Head of caudate nucleus (tissue), 42 donors: ENCODE data around the gene DGKI.
A peak's percentile ranks its signal among the peaks of the same experiment; 100 is the strongest.
"Not testable (repeated sequence)": the region's sequence is repeated elsewhere in the genome, so short reads cannot be mapped to it uniquely, and the experiment has no call there.

ENCODE experiments used
- DNase-seq, 42 donors: peaks; one replicate each; pipeline versions ENCODE4 v3.0.0 to v3.0.0-alpha.2; 2020 to 2021; ENCODE audit warnings: mixed read lengths in 7 of 42
- intact Hi-C: fragments of 100-400 bp; cut with DNase I; formaldehyde crosslinking; loops from one replicate; pipeline ENCODE4 v1.15.0; 2022

The DGKI gene

DNA sequence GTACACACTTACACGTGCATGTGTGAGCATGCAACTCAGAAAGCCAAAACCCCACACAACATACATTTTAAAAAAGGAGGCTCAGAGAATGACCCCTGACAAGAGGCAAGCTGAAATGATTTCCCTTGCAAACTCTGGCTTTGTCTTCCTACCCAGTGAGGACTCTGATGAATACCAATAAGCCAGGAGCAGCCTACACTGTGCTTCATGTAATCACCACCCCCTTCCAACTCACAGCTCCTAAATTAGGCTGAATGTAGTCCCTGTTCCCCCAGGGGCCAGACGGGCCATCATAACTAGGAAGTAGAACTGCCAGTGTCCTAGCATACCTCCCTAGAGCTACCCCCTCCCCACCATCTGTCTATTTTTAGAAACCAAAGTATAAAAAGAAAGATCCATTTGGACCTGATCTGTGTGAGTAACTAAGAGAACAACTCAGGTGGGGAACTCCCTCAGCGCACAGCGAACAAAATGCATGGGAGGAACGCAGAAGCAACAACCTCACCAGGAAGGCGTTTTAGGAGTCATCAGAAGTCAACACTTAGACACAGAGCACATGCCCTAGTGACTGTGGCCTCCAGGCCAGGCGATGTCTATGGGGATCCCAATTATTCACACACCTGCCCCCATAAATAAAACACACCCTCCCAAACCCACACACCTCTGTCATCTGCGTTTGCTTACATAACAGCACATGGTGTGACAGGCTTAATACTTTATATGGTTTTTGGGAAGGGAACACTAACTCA is 1.9 kb downstream of the DGKI start:
- intact Hi-C loops = no loop called here
- DNase-seq = peak in 32 of 42 donors; percentile 8 to 77 (median 37)

DNA sequence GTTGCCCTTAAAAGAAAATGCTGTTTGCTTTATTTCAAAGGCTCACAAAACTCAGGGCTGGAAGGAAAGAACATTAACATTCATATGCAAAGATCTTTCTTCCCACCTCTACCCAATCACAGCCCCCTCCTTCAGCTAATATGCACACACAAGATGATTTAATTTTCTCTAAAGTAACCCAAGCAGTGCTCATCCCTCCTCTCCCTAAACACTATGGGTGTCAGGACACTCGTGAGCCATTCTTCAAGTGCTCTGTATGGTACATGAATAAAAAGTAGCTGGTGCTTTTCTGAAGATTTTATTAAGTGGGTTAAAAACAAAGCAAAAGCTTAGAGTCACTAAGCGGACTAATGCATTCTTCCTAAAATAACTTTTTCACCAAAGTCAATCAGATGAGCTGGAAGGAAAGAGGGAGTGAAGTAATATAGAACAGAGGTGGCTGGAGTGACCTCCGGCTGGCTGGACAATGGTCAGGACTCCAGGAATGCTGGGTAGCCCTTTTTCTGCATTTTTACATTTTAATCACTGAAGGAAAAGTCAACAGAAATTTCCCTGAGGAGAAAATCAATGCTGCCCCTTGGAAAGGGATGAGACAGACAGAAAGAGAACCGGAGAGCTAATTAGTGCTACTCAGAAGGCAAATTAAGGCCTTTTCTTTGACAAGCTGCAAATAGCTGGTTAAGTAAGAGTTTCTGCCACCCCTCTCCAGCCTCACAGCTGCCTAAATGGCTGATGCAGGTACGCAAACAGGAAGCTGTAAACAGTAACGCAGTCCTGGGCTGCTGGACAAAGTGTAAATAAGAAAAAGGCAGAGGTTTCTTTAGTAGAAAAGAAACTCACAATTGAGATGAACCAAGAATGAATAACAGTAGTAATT is 6.6 kb downstream of the DGKI start:
- no peak for DNase-seq
- intact Hi-C loops = loop anchor here (10.0 kb wide), 2 partner anchors 55 to 175 kb away; no protein-coding TSS in a partner anchor

DNA sequence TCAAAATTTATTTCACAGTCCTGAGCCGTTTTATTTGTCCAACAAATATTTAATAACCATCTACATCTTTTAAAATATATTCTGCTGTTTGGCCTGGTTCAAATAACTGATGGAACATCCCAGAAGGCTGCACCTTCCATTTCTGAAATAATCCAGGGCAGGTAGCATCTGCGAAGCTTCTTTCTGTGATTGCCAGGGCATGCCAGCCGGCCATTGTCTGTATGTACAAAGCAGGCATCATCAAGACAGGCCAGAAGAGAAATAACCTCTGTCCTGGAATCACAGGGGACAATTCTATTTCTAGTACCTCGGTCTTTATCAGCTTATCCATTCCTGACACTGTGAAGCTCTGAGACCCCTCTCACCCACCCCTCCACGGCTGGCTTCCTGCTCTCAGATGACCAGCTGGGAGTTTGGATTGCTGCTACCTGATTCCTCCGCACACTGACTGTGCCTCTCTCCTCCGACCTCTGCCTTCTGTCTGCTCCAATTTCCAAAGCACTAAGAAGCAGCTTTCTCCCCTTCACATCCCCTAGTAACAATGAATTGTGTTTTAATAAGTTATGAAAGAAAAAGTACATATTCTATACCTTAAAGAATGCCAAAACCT is 8.0 kb downstream of the DGKI start:
- intact Hi-C loops = loop anchor here (10.0 kb wide), 2 partner anchors 56 to 174 kb away; no protein-coding TSS in a partner anchor
- peak in 1 of 42 donors; percentile 33 for DNase-seq

DNA sequence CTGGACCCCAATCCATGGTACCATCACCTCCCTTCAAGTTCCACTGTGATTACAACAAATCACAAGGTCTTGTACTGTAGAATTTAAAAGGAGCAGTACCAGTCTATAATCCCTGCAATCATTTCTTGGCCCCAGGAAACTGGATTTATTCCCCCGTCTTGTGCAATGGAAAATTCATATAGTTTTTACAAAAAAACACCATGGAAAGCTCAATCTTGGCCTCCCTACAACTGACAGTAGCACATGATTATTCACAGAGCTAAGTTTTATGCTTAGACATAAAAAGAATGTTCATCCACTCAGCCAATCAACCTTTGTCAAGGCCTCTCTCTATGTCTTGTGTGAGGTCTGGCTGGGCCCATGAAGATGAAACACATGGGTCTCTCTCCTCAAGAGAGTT is 10.2 kb downstream of the DGKI start:
- intact Hi-C loops = loop anchor here (10.0 kb wide), 2 partner anchors 58 to 172 kb away; no protein-coding TSS in a partner anchor
- no peak for DNase-seq

DNA sequence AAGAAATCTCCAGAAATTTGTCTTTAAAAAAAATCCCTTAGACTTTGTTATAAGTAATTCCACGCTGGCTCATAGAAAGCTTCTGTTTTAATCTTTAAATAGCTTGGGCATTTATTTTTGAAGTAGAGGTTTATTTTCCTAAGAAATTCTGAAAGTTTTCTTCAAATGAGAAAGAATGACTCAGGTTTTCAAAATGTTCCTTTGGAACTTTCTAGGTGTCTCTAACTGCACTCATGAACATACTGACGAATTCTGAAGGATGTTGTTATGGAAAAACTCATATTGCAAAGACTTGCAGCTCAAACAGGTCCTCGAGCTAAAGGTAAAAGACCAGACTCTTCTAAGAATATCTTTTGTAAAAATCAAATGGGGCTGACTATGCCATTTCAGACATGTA is 10.7 kb downstream of the DGKI start:
- no peak for DNase-seq
- intact Hi-C loops = loop anchor here (10.0 kb wide), 2 partner anchors 59 to 171 kb away; no protein-coding TSS in a partner anchor

DNA sequence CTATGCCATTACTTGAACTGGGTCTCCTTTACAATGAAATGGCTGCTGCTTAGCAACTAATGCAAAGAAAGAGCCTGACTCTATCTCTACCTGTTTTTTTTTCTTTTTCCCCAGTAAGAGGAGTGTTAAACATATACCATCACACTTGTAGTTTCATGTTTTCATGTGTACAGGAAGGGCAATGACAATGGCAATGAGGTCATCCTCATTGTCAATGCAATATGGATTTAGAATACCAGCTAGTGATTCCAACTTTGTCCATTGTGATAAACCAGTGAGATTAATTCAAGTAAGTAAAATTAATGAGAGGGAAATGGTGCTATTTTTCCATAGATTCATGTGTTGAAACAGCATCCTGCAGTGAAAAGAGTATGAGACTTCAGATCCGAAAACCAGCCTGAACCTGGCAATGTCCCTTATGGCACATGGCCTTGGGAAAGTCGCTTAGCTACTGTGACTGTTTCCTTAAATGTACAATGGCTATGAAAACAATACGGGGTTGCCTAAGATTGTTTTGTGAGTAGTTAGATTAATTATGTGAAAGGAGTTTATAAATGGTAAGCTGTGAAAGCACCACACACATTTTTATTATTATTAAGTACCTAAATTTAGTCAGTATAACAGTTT is 11.2 kb downstream of the DGKI start:
- no peak for DNase-seq
- intact Hi-C loops = loop anchor here (10.0 kb wide), 2 partner anchors 59 to 171 kb away; no protein-coding TSS in a partner anchor

DNA sequence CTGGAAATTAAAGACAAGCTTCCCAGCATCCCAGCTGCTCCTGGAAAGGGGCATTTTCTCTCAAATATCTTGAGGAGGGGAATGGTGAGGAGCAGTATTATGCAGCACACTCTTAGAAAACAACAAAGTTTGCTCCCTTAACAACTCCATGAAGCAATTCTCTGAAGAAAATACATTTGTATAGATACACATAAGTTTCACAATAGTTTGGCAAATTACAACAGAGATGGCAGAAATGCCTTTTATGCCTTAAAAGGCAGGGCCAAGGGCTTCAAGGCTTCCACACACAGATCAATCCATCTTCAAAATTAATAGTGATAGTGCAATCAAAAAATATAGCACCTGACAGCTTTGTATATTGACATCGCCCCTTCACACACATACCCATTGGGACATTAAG is 12.2 kb downstream of the DGKI start:
- intact Hi-C loops = loop anchor here (10.0 kb wide), 2 partner anchors 60 to 170 kb away; no protein-coding TSS in a partner anchor
- DNase-seq = no peak

DNA sequence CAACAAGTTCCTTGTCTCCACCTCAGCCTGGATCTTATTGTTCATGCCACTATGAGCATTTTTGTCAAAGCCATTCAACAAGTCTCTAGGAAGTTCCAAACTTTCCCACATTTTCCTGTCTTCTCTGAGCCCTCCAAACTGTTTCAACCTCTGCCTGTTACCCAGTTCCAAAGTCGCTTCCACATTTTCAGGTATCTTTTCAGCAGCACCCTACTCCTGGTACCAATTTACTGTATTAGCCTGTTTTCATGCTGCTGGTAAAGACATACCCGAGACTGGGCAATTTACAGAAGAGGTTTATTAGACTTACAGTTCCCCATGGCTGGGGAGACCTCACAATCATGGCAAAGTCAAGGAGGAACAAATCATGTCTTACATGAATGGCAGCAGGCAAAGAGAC is 13.8 kb downstream of the DGKI start:
- DNase-seq = not testable (repeated sequence)
- intact Hi-C loops = loop anchor here (10.0 kb wide), 2 partner anchors 62 to 168 kb away; no protein-coding TSS in a partner anchor

DNA sequence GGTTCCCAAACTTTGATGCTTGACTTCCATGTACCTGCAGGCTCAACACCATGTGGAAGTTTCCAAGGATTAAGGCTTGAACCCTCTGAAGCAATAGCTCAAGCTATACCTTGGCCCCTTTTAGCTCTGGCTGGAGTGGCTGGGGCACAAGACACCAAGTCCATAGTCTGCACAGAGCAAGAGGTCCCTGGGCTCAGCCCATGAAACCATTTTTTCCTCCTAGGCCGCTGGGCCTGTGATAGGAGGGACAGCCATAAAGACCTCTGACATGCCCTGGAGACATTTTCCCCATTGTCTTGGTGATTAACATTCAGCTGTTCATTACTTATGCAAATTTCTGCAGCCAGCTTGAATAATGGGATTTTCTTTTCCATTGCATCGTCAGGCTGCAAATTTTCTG is 14.4 kb downstream of the DGKI start:
- DNase-seq = no peak
- intact Hi-C loops = loop anchor here (10.0 kb wide), 2 partner anchors 62 to 168 kb away; no protein-coding TSS in a partner anchor

DNA sequence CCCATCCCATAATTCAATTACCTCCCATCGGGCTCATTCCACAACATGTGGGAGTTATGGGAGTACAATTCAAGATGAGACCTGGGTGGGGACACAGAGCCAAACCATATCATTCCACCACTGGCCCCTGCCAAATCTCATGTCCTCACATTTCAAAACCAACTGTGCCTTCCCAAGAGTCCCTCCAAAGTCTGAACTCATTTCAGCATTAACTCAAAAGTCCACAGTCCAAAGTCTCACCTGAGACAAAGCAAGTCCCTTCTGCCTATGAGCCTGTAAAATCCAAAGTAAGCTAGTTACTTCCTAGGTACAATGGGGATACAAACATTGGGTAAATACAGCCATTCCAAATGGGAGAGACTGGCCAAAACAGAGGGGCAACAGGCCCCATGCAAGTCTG is 15.2 kb downstream of the DGKI start:
- DNase-seq = not testable (repeated sequence)
- intact Hi-C loops = loop anchor here (10.0 kb wide), 2 partner anchors 63 to 167 kb away; no protein-coding TSS in a partner anchor

DNA sequence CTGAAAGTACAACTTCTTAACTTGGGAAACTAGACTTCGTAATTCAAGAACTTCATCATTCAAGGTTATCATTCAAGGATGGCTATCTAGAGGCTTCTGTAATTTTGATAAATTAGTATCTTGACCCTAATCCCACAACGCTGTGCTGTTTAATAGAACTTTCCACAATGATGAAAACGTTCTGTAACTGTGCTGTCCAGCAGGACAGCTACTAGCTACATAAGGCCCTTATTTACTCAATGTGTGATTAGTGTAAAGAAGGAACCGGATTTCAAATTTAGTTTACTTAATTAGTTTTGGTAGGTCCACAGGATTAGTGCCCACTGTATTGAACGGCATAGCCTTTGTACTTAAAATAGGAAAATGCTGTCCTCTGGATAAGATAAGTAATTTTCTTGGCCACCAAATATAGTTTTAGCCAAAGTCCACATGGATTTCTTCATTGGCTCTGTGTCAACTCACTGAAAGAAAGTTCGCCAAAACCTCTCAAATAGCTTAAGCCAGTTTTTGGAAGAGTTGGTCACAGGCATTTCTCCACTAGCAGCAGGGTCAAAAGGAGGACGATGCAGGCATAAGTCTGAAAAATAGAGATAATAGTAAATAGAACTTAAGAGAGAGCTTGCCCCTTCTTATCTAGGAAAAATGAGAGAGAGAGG is 17.3 kb downstream of the DGKI start:
- no peak for DNase-seq
- intact Hi-C loops = no loop called here

DNA sequence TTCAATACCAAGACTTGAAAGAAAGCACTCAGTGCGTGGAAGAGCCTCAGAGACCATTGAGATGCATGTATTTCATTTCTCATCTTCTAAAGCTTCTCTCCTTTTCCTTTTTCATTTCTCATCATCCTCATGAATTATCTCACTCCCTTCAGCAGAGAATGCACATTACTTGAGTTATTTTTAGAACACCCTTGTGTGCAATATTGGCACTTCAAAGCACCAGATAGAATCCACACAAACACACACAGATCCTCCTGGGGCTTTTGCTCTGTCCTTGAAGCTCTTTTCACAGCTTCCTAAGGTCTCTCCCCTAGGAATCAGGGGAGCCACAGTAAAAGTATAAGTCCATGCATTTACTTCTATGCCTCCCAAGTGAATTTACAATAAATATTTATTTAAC is 18.3 kb downstream of the DGKI start:
- intact Hi-C loops = no loop called here
- DNase-seq = peak in 1 of 42 donors; percentile 6

DNA sequence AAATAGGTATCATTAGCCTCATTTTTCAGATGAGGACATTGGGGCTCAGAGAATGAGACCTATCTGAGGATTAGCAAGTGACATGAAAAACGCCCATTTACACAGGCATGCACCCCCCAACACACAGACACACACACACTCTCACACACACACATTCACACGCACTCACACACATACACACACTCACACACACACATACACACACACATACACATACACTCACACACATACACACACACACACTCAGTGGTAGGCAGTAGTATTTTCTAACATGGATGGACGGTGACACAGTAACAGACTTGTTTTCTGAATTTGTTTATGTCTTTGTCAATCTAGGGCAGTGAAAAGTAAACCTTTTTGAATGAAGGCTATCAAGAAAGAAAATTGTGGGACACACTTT is 21.3 kb downstream of the DGKI start:
- peak in 1 of 42 donors; percentile 13 for DNase-seq
- intact Hi-C loops = no loop called here

DNA sequence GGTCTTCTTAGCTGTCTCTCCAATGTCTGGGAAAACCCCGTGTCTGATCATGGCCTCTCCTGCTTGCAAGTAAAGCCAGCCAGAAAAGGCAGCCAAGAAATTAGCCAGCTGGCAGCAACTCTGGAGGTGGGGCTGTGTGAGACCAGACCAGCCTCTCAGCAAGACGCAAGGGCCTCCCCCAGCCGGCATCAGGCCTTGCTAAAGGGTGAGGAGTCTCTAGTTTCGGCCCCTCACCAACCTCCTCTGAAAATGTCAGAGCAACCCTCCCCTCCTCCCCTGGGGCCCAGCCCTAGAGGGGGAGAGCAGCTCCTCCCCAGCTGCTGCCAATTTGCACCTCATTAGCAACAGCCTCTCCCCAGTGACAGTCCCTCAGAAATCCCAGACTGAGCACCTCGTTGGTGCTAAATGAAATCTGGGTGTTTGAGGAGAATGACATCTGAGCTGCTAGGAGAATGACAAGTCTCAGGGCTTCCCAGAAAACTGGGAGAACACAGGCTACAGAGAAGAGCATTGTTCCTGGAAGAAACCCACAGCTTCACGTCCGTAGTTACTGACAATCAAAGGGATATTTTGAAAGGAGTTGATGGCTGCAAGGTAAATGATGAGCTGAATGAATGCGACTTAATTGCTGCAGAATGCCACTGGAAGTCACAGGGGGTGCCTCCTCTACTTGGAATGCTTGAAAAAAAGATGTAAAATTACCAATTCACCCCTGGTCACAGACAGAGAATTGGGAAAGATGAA is 25.9 kb downstream of the DGKI start:
- intact Hi-C loops = no loop called here
- DNase-seq = peak in 38 of 42 donors; percentile 17 to 73 (median 41)

DNA sequence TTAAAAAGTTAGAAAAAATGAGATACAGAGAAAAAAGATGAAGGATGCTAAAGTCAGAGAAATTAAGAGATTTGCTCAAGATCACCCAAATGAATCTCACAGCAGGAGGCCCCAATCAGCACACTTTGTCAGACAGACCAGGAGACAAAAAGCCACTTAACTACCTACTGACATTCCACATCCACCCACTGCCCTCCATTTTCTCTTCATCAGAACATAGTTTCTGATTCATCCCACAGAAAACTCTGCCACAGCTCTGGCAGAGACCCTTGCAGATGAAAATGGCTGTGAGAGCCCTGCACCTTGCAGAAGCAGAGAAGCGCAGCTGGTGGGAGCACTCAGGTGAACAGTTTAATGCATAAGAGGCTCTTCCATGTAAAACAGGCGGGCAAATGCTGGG is 26.6 kb downstream of the DGKI start:
- intact Hi-C loops = no loop called here
- peak in 10 of 42 donors; percentile 9 to 51 (median 34) for DNase-seq

DNA sequence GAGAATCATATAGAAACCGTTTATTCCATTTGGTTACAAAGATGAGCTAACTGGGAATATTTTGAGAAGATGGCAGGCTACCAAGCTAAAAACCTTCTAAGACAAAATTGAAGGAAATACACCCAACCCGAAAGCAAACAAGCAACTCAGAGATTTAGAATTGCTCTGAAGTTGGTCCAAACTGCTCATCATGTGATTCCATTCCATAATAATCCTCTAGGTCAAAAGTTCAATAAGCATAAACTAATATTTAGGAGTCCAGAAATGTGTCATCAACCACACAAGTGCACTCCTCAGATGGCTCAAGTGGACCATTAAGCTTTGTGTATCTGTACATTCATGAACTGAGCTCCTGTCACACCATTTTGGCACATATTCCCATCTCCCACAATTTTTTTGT is 28.7 kb downstream of the DGKI start:
- no peak for DNase-seq
- intact Hi-C loops = no loop called here

DNA sequence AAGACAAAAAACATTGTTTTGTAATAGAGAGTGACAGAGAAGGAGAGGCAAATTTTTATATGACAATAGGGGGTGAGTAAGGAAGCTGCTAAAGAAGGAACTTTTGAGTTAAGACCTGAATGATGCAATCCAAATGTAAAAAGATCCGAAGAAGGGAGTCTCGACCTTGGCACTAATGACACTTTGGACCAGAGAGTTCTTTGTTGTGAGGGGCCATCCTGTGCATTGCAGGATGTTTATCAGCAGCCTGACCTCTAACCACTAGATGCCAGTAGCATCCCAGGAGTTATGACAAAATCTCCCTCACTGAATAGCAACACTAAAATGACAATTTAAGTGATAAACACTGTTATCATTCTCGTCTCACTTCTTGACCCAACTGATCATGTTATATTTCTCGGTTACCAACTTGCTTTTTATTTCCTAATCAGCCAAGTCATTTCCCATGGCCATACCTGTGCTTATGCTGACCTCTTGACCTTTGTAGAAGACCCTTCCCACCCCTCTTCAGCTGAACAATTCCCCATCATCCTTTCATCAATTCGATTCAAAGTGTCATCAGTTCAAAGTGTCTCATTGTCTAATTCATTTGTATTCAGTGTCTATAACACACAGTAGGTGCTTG is 30.0 kb downstream of the DGKI start:
- intact Hi-C loops = no loop called here
- no peak for DNase-seq
